HG02970 (cell line): ENCODE measurements around the gene PDE4D.
A peak's percentile ranks its signal among the peaks of the same experiment; 100 is the strongest.
"Not testable (repeated sequence)": the region's sequence is repeated elsewhere in the genome, so short reads cannot be mapped to it uniquely, and the experiment has no call there.

Source experiments
- ATAC-seq: cut with Tn5 transposase; IDR thresholded peaks from one replicate; pipeline ENCODE4 v1.9.1; 2021; ENCODE audit warnings: mild to moderate bottlenecking, moderate library complexity, moderate number of reproducible peaks; ENCODE audit not compliant: unreplicated experiment, low FRiP score

The PDE4D gene

GRCh38 chr5:59772206-59772605 is 121.3 kb downstream of the PDE4D start:
- ATAC-seq, result no peak

GRCh38 chr5:59770953-59771352 is 122.6 kb downstream of the PDE4D start:
- no peak for ATAC-seq

GRCh38 chr5:59769832-59770231 is 123.7 kb downstream of the PDE4D start:
- ATAC-seq, result no peak

GRCh38 chr5:59769041-59769360 is 124.5 kb downstream of the PDE4D start:
- ATAC-seq, result no peak

GRCh38 chr5:59768152-59769040 is 125.1 kb downstream of the PDE4D start:
- no peak for ATAC-seq

GRCh38 chr5:59767681-59768151 is 125.8 kb downstream of the PDE4D start:
- ATAC-seq, result no peak

GRCh38 chr5:59767211-59767605 is 126.3 kb downstream of the PDE4D start:
- ATAC-seq, result no peak

GRCh38 chr5:59766427-59767210 is 126.9 kb downstream of the PDE4D start:
- no peak for ATAC-seq

GRCh38 chr5:59765446-59765845 is 128.1 kb downstream of the PDE4D start:
- ATAC-seq, result no peak

- ATAC-seq, result no peak
Observed at GRCh38 chr5:59764361-59764760, 129.2 kb downstream of the PDE4D start.

- ATAC-seq, result no peak
Observed at GRCh38 chr5:59763541-59763940, 130.0 kb downstream of the PDE4D start.

GRCh38 chr5:59762232-59762631 is 131.3 kb downstream of the PDE4D start:
- not testable (repeated sequence) for ATAC-seq

GRCh38 chr5:59760785-59761348 is 132.7 kb downstream of the PDE4D start:
- peak; percentile 88 for ATAC-seq

- ATAC-seq, result no peak
Observed at GRCh38 chr5:59759600-59760351, 133.8 kb downstream of the PDE4D start.

GRCh38 chr5:59758566-59758965 is 135.0 kb downstream of the PDE4D start:
- no peak for ATAC-seq

- ATAC-seq, result no peak
Observed at GRCh38 chr5:59757442-59757841, 136.1 kb downstream of the PDE4D start.

GRCh38 chr5:59756373-59757035 is 137.0 kb downstream of the PDE4D start:
- ATAC-seq, result no peak

GRCh38 chr5:59755476-59755875 is 138.1 kb downstream of the PDE4D start:
- no peak for ATAC-seq

GRCh38 chr5:59753599-59753998 is 139.9 kb downstream of the PDE4D start:
- no peak for ATAC-seq
